ENCODE data around the gene LENEP. TPM values are rescaled to one million over a fixed set of nuclear protein-coding genes. Genes with fewer than 3 reads are reported as not detected.

The LENEP gene
- total RNA-seq, 1 donor from 2014 or later, result 0.87 TPM

- TF ChIP-seq CTCF (IDR thresholded peaks at IDR 0.05; ENCODE audit: unreplicated experiment), result no peak
- Mint-ChIP-seq H3K36me3 (no peaks in the 10 kb centered on the region), H3K9me3 (no peaks in the 10 kb centered on the region), H3K27ac (no peak overlapping the region), H3K4me3 (no peak overlapping the region), H3K27me3 (ENCODE audit: low read depth) (no peaks in the 10 kb centered on the region), H3K4me1 (no peaks in the 10 kb centered on the region)
- DNase-seq (ENCODE audit: low spot score in 2 of 2, unreplicated experiment in 2 of 2), result no peak
These were observed 45.4 kb downstream of the LENEP start for GRCh38 chr1:155038602-155039307.

- H3K27ac Mint-ChIP-seq, result no peak overlapping the region
- no peak for TF ChIP-seq CTCF (IDR thresholded peaks at IDR 0.05; ENCODE audit: unreplicated experiment)
- H3K4me1 Mint-ChIP-seq, result no peaks in the 10 kb centered on the region
- H3K36me3 Mint-ChIP-seq, result no peaks in the 10 kb centered on the region
- no peaks in the 10 kb centered on the region for H3K9me3 Mint-ChIP-seq
- H3K4me3 Mint-ChIP-seq, result no peak overlapping the region
- H3K27me3 Mint-ChIP-seq (ENCODE audit: low read depth), result no peaks in the 10 kb centered on the region
- no peak for DNase-seq (ENCODE audit: low spot score in 2 of 2, unreplicated experiment in 2 of 2)
These were observed 45.9 kb downstream of the LENEP start for GRCh38 chr1:155039308-155039669.

- DNase-seq (ENCODE audit: low spot score in 2 of 2, unreplicated experiment in 2 of 2), result no peak
- H3K4me1 Mint-ChIP-seq, result no peaks in the 10 kb centered on the region
- TF ChIP-seq CTCF (IDR thresholded peaks at IDR 0.05; ENCODE audit: unreplicated experiment), result no peak
- H3K27ac Mint-ChIP-seq, result no peak overlapping the region
- H3K27me3 Mint-ChIP-seq (ENCODE audit: low read depth), result no peaks in the 10 kb centered on the region
- no peak overlapping the region for H3K4me3 Mint-ChIP-seq
- H3K36me3 Mint-ChIP-seq, result no peaks in the 10 kb centered on the region
- no peaks in the 10 kb centered on the region for H3K9me3 Mint-ChIP-seq
These were observed 47.1 kb downstream of the LENEP start for GRCh38 chr1:155040358-155041093.

- Mint-ChIP-seq H3K4me3 (no peak overlapping the region), H3K9me3 (no peaks in the 10 kb centered on the region), H3K27me3 (ENCODE audit: low read depth) (no peaks in the 10 kb centered on the region), H3K27ac (no peak overlapping the region), H3K36me3 (no peaks in the 10 kb centered on the region), H3K4me1 (no peaks in the 10 kb centered on the region)
- TF ChIP-seq CTCF (IDR thresholded peaks at IDR 0.05; ENCODE audit: unreplicated experiment), result no peak
- no peak for DNase-seq (ENCODE audit: low spot score in 2 of 2, unreplicated experiment in 2 of 2)
These were observed 49.4 kb downstream of the LENEP start for GRCh38 chr1:155042789-155043188.

GRCh38 chr1:155043301-155043702, 49.9 kb downstream of the LENEP start:
- Mint-ChIP-seq H3K9me3 (no peaks in the 10 kb centered on the region), H3K27ac (no peak overlapping the region), H3K27me3 (ENCODE audit: low read depth) (no peaks in the 10 kb centered on the region), H3K36me3 (no peaks in the 10 kb centered on the region), H3K4me3 (no peak overlapping the region), H3K4me1 (no peaks in the 10 kb centered on the region)
- no peak for TF ChIP-seq CTCF (IDR thresholded peaks at IDR 0.05; ENCODE audit: unreplicated experiment)
- DNase-seq (ENCODE audit: low spot score in 2 of 2, unreplicated experiment in 2 of 2), result no peak

Data from mesothelial cell of epicardium (in vitro differentiated cells).